Measurements from ENCODE around the gene EPB41L2. TPM values are rescaled to one million over a fixed set of nuclear protein-coding genes. Genes with fewer than 3 reads are reported as not detected.
A peak's percentile ranks its signal among the peaks of the same experiment; 100 is the strongest.

The EPB41L2 gene
- total RNA-seq, 2 donors from 2014 or later = 99.6 to 110 TPM

DNA sequence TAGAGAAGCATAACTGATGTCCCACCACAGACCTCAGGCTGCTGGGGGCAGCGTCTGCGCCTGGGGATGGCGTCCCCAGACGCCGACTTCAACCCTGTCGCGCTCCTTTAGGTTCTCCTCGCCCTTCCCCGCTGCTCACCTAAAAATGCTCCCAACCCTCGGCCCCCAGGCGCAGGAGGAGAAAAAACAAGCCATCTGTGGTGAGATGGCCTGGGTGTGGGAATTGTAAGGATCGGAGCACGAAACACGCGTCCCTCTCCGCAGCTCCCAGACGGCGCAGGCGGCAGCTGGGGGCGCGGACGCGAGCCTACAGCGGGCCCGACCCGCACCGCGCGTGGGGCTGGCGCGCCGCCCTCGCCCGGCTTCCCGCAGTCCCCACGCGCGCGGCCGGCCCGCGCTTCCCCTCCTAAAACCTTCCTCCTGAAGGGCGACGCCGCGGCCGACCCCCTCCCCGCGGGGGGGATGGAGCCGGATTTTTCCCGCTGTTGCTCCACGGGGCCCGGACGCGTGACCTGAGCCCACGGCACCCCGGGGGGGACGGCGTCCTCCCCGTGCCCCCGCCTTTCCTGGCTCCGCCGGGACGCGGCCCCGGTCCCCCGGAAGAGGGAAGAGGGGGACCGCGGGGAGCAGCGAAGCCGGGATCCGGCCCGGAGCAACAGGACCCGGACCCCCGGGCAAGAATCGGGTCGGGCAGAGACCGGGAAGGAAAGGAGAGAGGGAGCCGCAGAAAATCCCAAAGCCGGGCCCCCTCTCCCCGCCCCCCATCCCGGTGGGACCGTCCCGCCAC is 611 bp downstream of the EPB41L2 start:
- Histone ChIP-seq H3K27ac (peak overlapping the region; percentile 73 to 82), H3K4me3 (peak overlapping the region; percentile 92), H3K36me3 (no peaks in the 10 kb centered on the region), H3K9me3 (no peaks in the 10 kb centered on the region), H3K27me3 (replicated peaks; ENCODE audit: insufficient read depth) (no peaks in the 10 kb centered on the region), H3K4me1 (ENCODE audit: control insufficient read depth in 1 of 2, low read depth in 2 of 2) (peaks cover 4 to 18% of the 10 kb centered on the region in 2 donors)
- DNase-seq (ENCODE audit: low spot score) = no peak
- TF ChIP-seq, protein P1, sequence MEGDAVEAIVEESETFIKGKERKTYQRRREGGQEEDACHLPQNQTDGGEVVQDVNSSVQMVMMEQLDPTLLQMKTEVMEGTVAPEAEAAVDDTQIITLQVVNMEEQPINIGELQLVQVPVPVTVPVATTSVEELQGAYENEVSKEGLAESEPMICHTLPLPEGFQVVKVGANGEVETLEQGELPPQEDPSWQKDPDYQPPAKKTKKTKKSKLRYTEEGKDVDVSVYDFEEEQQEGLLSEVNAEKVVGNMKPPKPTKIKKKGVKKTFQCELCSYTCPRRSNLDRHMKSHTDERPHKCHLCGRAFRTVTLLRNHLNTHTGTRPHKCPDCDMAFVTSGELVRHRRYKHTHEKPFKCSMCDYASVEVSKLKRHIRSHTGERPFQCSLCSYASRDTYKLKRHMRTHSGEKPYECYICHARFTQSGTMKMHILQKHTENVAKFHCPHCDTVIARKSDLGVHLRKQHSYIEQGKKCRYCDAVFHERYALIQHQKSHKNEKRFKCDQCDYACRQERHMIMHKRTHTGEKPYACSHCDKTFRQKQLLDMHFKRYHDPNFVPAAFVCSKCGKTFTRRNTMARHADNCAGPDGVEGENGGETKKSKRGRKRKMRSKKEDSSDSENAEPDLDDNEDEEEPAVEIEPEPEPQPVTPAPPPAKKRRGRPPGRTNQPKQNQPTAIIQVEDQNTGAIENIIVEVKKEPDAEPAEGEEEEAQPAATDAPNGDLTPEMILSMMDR (IDR thresholded peaks at IDR 0.05) = no peak
- ATAC-seq (ENCODE audit: insufficient number of reproducible peaks, low FRiP score, low read depth) = no peak

DNA sequence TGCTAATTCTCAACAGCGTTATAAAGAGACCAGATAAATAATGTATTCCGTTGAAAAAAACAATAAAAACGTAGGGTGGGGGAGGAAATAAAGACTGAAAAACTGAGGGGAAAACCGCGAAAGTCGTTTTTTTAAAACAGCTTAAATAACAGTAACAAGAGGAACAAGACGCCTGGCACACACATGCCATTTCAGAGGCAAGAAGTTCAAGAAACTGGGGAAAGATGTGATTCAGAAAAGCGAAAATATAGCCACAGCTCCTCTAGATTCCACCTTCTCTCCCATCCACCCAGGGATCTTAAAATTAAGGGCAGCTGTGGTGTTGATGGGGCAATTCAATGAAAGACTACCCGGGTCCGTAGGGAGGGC is 1.3 kb downstream of the EPB41L2 start:
- TF ChIP-seq, protein P1 (IDR thresholded peaks at IDR 0.05) = no peak
- no peaks in the 10 kb centered on the region for H3K36me3 ChIP-seq
- H3K27ac ChIP-seq = peak overlapping the region; percentile 14 to 44
- no peaks in the 10 kb centered on the region for H3K27me3 ChIP-seq (replicated peaks; ENCODE audit: insufficient read depth)
- peaks cover 4 to 18% of the 10 kb centered on the region in 2 donors for H3K4me1 ChIP-seq (ENCODE audit: control insufficient read depth in 1 of 2, low read depth in 2 of 2)
- H3K4me3 ChIP-seq = peak overlapping the region; percentile 92
- DNase-seq (ENCODE audit: low spot score) = no peak
- no peak for ATAC-seq (ENCODE audit: insufficient number of reproducible peaks, low FRiP score, low read depth)
- H3K9me3 ChIP-seq = no peaks in the 10 kb centered on the region

DNA sequence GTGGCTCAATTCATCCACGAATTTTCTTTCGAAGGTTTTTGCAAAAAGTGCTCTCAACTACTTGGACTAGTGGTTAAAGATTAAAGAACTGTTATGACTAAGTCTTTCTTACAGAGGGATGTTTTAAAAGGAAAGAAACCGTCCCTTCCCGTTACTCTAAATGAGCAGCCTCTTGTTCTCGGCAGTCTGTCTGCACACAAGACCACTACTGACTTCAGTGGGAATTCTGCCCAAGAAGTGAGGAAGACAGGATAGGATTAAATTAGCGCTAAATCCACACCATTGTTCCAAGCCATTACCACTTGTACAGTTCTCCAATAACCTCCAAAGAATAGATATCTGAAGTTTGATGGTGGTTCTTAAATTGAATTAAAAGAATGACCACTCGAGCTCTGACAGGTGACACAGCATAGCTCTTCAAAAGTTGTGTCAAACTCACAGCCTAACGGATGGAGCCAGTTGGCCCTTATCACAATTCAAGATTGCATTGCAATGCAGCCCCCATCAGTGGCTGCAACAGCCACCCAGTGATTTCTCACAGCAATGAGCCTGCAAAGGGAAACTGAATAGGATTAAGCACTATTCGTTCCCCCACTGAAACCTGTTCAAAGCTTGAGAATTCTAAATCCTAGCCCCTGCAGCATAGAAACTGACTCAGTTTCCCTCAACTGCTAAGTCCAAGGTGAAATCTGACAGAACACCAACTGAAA is 1.8 kb downstream of the EPB41L2 start:
- peak overlapping the region; percentile 92 for H3K4me3 ChIP-seq
- no peak for ATAC-seq (ENCODE audit: insufficient number of reproducible peaks, low FRiP score, low read depth)
- peak overlapping the region in 1 of 2 donors; percentile 14 for H3K27ac ChIP-seq
- no peaks in the 10 kb centered on the region for H3K27me3 ChIP-seq (replicated peaks; ENCODE audit: insufficient read depth)
- TF ChIP-seq, protein P1 (IDR thresholded peaks at IDR 0.05) = no peak
- H3K4me1 ChIP-seq (ENCODE audit: control insufficient read depth in 1 of 2, low read depth in 2 of 2) = peaks cover 4 to 18% of the 10 kb centered on the region in 2 donors
- H3K9me3 ChIP-seq = no peaks in the 10 kb centered on the region
- DNase-seq (ENCODE audit: low spot score) = no peak
- H3K36me3 ChIP-seq = no peaks in the 10 kb centered on the region

DNA sequence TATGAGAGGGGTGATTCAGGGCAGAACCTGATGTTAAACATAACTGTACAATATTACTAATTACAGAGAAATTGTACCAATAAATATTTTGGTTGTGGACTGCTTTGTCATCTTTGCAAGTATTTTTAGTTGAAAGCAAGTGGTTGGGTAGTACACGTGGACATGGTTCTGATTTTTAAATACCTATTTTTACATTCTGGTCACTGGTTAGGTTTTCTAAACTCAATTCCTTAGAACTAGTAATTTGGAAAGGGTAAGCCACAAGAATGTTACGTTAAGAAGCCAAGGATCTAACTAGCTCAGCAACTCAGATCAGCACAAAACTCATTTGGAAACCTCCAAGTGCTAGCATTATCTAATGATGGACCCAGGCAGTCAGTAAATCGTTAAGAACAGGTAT is 2.7 kb downstream of the EPB41L2 start:
- H3K36me3 ChIP-seq = no peaks in the 10 kb centered on the region
- peaks cover 4 to 18% of the 10 kb centered on the region in 2 donors for H3K4me1 ChIP-seq (ENCODE audit: control insufficient read depth in 1 of 2, low read depth in 2 of 2)
- no peak overlapping the region for H3K4me3 ChIP-seq
- TF ChIP-seq, protein P1 (IDR thresholded peaks at IDR 0.05) = no peak
- DNase-seq (ENCODE audit: low spot score) (no peak), ATAC-seq (ENCODE audit: insufficient number of reproducible peaks, low FRiP score, low read depth) (no peak)
- H3K9me3 ChIP-seq = peaks cover 5% of the 10 kb centered on the region
- peak overlapping the region in 1 of 2 donors; percentile 12 for H3K27ac ChIP-seq
- no peaks in the 10 kb centered on the region for H3K27me3 ChIP-seq (replicated peaks; ENCODE audit: insufficient read depth)

DNA sequence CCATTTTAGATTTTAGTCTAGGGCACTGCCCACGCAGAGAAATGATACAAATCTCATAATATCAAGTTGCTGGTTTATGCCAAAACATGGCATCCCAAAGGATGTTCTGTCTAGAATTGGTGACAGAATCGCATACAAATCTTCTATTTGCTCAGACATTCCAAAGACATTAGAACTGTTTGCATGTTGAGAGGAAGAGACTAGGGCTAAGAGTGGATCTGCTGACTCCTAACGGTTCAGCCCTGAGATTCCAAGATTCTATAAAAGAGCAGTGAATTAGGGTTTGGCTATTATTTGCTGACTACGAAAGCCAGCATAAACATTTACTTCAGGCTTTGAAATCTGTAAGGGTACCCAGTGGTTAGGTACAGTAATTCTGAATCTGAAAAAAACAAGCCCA is 3.6 kb downstream of the EPB41L2 start:
- no peak overlapping the region for H3K4me3 ChIP-seq
- peaks cover 13% of the 10 kb centered on the region for H3K9me3 ChIP-seq
- DNase-seq (ENCODE audit: low spot score) (no peak), ATAC-seq (ENCODE audit: insufficient number of reproducible peaks, low FRiP score, low read depth) (no peak)
- no peaks in the 10 kb centered on the region for H3K27me3 ChIP-seq (replicated peaks; ENCODE audit: insufficient read depth)
- TF ChIP-seq, protein P1 (IDR thresholded peaks at IDR 0.05) = no peak
- no peaks in the 10 kb centered on the region for H3K36me3 ChIP-seq
- no peak overlapping the region for H3K27ac ChIP-seq
- H3K4me1 ChIP-seq (ENCODE audit: control insufficient read depth in 1 of 2, low read depth in 2 of 2) = peaks cover 4 to 18% of the 10 kb centered on the region in 2 donors
